Measurements from ENCODE around the gene SS18.

GRCh38 chr18:26039203-26039602 lies 51.2 kb downstream of the SS18 start:
- TF ChIP-seq, protein P1, sequence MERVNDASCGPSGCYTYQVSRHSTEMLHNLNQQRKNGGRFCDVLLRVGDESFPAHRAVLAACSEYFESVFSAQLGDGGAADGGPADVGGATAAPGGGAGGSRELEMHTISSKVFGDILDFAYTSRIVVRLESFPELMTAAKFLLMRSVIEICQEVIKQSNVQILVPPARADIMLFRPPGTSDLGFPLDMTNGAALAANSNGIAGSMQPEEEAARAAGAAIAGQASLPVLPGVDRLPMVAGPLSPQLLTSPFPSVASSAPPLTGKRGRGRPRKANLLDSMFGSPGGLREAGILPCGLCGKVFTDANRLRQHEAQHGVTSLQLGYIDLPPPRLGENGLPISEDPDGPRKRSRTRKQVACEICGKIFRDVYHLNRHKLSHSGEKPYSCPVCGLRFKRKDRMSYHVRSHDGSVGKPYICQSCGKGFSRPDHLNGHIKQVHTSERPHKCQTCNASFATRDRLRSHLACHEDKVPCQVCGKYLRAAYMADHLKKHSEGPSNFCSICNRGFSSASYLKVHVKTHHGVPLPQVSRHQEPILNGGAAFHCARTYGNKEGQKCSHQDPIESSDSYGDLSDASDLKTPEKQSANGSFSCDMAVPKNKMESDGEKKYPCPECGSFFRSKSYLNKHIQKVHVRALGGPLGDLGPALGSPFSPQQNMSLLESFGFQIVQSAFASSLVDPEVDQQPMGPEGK (CRISPR knock-in tag; IDR thresholded peaks at IDR 0.05; ENCODE audit: borderline replicate concordance), result no peak
- no peak for TF ChIP-seq TCF4 (CRISPR knock-in tag; IDR thresholded peaks at IDR 0.05; ENCODE audit: borderline replicate concordance)
- no peak for TF ChIP-seq ZFP30 (CRISPR knock-in tag; IDR thresholded peaks at IDR 0.05)
- TF ChIP-seq, protein P2, sequence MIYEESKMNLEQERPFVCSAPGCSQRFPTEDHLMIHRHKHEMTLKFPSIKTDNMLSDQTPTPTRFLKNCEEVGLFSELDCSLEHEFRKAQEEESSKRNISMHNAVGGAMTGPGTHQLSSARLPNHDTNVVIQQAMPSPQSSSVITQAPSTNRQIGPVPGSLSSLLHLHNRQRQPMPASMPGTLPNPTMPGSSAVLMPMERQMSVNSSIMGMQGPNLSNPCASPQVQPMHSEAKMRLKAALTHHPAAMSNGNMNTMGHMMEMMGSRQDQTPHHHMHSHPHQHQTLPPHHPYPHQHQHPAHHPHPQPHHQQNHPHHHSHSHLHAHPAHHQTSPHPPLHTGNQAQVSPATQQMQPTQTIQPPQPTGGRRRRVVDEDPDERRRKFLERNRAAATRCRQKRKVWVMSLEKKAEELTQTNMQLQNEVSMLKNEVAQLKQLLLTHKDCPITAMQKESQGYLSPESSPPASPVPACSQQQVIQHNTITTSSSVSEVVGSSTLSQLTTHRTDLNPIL (CRISPR knock-in tag; IDR thresholded peaks at IDR 0.05; ENCODE audit: low read depth), result no peak
- TF ChIP-seq ARNTL (CRISPR knock-in tag; IDR thresholded peaks at IDR 0.05; ENCODE audit: borderline replicate concordance, low read depth), result no peak
- no peak for TF ChIP-seq ZFP3 (CRISPR knock-in tag; IDR thresholded peaks at IDR 0.05)
- TF ChIP-seq, protein P3, sequence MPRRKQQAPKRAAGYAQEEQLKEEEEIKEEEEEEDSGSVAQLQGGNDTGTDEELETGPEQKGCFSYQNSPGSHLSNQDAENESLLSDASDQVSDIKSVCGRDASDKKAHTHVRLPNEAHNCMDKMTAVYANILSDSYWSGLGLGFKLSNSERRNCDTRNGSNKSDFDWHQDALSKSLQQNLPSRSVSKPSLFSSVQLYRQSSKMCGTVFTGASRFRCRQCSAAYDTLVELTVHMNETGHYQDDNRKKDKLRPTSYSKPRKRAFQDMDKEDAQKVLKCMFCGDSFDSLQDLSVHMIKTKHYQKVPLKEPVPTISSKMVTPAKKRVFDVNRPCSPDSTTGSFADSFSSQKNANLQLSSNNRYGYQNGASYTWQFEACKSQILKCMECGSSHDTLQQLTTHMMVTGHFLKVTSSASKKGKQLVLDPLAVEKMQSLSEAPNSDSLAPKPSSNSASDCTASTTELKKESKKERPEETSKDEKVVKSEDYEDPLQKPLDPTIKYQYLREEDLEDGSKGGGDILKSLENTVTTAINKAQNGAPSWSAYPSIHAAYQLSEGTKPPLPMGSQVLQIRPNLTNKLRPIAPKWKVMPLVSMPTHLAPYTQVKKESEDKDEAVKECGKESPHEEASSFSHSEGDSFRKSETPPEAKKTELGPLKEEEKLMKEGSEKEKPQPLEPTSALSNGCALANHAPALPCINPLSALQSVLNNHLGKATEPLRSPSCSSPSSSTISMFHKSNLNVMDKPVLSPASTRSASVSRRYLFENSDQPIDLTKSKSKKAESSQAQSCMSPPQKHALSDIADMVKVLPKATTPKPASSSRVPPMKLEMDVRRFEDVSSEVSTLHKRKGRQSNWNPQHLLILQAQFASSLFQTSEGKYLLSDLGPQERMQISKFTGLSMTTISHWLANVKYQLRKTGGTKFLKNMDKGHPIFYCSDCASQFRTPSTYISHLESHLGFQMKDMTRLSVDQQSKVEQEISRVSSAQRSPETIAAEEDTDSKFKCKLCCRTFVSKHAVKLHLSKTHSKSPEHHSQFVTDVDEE (CRISPR knock-in tag; IDR thresholded peaks at IDR 0.05), result no peak
- TF ChIP-seq RARB (CRISPR knock-in tag; IDR thresholded peaks at IDR 0.05), result no peak

Measured in SK-N-SH treated with all-trans-retinoic acid at 6 μM for 48 hours (cell line).